Neural progenitor cell (in vitro differentiated cells): ENCODE results near the gene TADA1.

Experiments used
- CTCF ChIP-seq: fragments of 200-600 bp; sonication (generic); IDR thresholded peaks from 2 replicates; pipeline ENCODE4 v1.5.1; 2017; ENCODE audit warnings: antibody characterized with exemption, mild to moderate bottlenecking
- EZH2 ChIP-seq: fragments of 200-600 bp; sonication (generic); IDR thresholded peaks from 2 replicates; pipeline ENCODE4 v1.6.1; 2017; ENCODE audit warnings: antibody characterized with exemption, mild to moderate bottlenecking, moderate library complexity

- TF ChIP-seq EZH2 = no peak
- TF ChIP-seq CTCF = peak; percentile 42
These were observed 425 bp upstream of the TADA1 start for GRCh38 chr1:166876540-166876838.
